Osteoblast (primary cell): ENCODE measurements around the gene CMTM8. TPM values are rescaled to one million over a fixed set of nuclear protein-coding genes. Genes with fewer than 3 reads are reported as not detected.

ENCODE experiments used
- DNase-seq: peaks from one replicate; pipeline ENCODE4 v3.0.0; 2011; ENCODE audit warnings: low spot score, mixed read lengths; ENCODE audit not compliant: insufficient read length; ENCODE audit errors: missing footprints
- H2AFZ ChIP-seq: 2 replicates; pipeline ENCODE4 v1.6.0; 2011; ENCODE audit warnings: mild to moderate bottlenecking, low read length
- H3K27ac ChIP-seq: 2 replicates; pipeline ENCODE4 v1.5.1; 2011; ENCODE audit warnings: mild to moderate bottlenecking, low read depth, low read length, moderate library complexity
- H3K27me3 ChIP-seq: 2 replicates; pipeline ENCODE4 v1.6.0; 2012; ENCODE audit warnings: mild to moderate bottlenecking, control low read depth, inconsistent platforms, low read length, moderate library complexity; ENCODE audit not compliant: insufficient read depth
- H3K36me3 ChIP-seq: 2 replicates; pipeline ENCODE4 v1.5.1; 2011; ENCODE audit warnings: mild to moderate bottlenecking, low read length, control low read depth, moderate library complexity; ENCODE audit not compliant: insufficient read depth
- H3K4me1 ChIP-seq: 2 replicates; pipeline ENCODE4 v1.5.1; 2011; ENCODE audit warnings: mild to moderate bottlenecking, low read length, control low read depth, moderate library complexity; ENCODE audit not compliant: insufficient read depth
- H3K4me2 ChIP-seq: 2 replicates; pipeline ENCODE4 v1.6.0; 2011; ENCODE audit warnings: mild to moderate bottlenecking, low read length; ENCODE audit not compliant: insufficient read depth
- H3K4me3 ChIP-seq: fragments of 200-600 bp; sonication (generic); 3 replicates; pipeline ENCODE4 v1.5.1; 2012; ENCODE audit warnings: mild to moderate bottlenecking, low read length, inconsistent platforms; ENCODE audit not compliant: insufficient read depth
- H3K79me2 ChIP-seq: 2 replicates; pipeline ENCODE4 v1.6.0; 2012; ENCODE audit warnings: mild to moderate bottlenecking, low read length, control low read depth, inconsistent platforms; ENCODE audit not compliant: insufficient read depth
- H3K9me3 ChIP-seq: 2 replicates; pipeline ENCODE4 v1.5.1; 2011; ENCODE audit warnings: low read depth, low read length, control low read depth
- H4K20me1 ChIP-seq: 2 replicates; pipeline ENCODE4 v1.6.0; 2012; ENCODE audit warnings: mild to moderate bottlenecking, low read length, control low read depth; ENCODE audit not compliant: insufficient read depth
- CTCF ChIP-seq: IDR thresholded peaks from 2 replicates; pipeline ENCODE4 v1.5.1; 2011; ENCODE audit warnings: mild to moderate bottlenecking, low read depth, low read length, moderate library complexity; ENCODE audit errors: extremely low read depth
- total RNA-seq: library from RNA; depleted of rRNA; stranded (reverse); fragments of >200 nt; gene quantifications from 2 replicates; pipeline ENCODE4 v1.2.3, GENCODE V29; 2012

The CMTM8 gene
- total RNA-seq, 1 donor, result 1.4 TPM

GRCh38 chr3:32305361-32305876, 66.9 kb downstream of the CMTM8 start:
- no peak for DNase-seq
- no peak overlapping the region for H3K4me3 ChIP-seq
- no peak overlapping the region for H2AFZ ChIP-seq
- no peaks in the 10 kb centered on the region for H3K9me3 ChIP-seq
- no peaks in the 10 kb centered on the region for H3K4me1 ChIP-seq
- H3K4me2 ChIP-seq, result no peak overlapping the region
- no peaks in the 10 kb centered on the region for H3K79me2 ChIP-seq
- H4K20me1 ChIP-seq, result no peaks in the 10 kb centered on the region
- no peaks in the 10 kb centered on the region for H3K27me3 ChIP-seq
- no peak for TF ChIP-seq CTCF
- no peak overlapping the region for H3K27ac ChIP-seq
- no peaks in the 10 kb centered on the region for H3K36me3 ChIP-seq

- no peaks in the 10 kb centered on the region for H3K36me3 ChIP-seq
- no peaks in the 10 kb centered on the region for H4K20me1 ChIP-seq
- H3K4me3 ChIP-seq, result no peak overlapping the region
- DNase-seq, result no peak
- TF ChIP-seq CTCF, result no peak
- no peak overlapping the region for H3K27ac ChIP-seq
- H3K79me2 ChIP-seq, result no peaks in the 10 kb centered on the region
- H3K4me1 ChIP-seq, result no peaks in the 10 kb centered on the region
- no peak overlapping the region for H3K4me2 ChIP-seq
- H3K27me3 ChIP-seq, result peaks cover under 1% of the 10 kb centered on the region
- H2AFZ ChIP-seq, result no peak overlapping the region
- no peaks in the 10 kb centered on the region for H3K9me3 ChIP-seq
These were observed 67.6 kb downstream of the CMTM8 start for GRCh38 chr3:32306072-32306471.

GRCh38 chr3:32307591-32307990, 69.1 kb downstream of the CMTM8 start:
- Histone ChIP-seq H3K4me1 (no peaks in the 10 kb centered on the region), H3K4me2 (no peak overlapping the region), H3K9me3 (no peaks in the 10 kb centered on the region), H2AFZ (no peak overlapping the region), H4K20me1 (no peaks in the 10 kb centered on the region), H3K36me3 (no peaks in the 10 kb centered on the region), H3K4me3 (no peak overlapping the region), H3K27ac (no peak overlapping the region), H3K27me3 (peaks cover 7% of the 10 kb centered on the region), H3K79me2 (no peaks in the 10 kb centered on the region)
- no peak for TF ChIP-seq CTCF
- DNase-seq, result no peak

- peaks cover 7% of the 10 kb centered on the region for H3K27me3 ChIP-seq
- no peak overlapping the region for H3K4me3 ChIP-seq
- no peak for TF ChIP-seq CTCF
- no peaks in the 10 kb centered on the region for H3K79me2 ChIP-seq
- H3K4me1 ChIP-seq, result no peaks in the 10 kb centered on the region
- no peak for DNase-seq
- H2AFZ ChIP-seq, result no peak overlapping the region
- no peaks in the 10 kb centered on the region for H3K9me3 ChIP-seq
- no peaks in the 10 kb centered on the region for H4K20me1 ChIP-seq
- H3K36me3 ChIP-seq, result no peaks in the 10 kb centered on the region
- H3K4me2 ChIP-seq, result no peak overlapping the region
- H3K27ac ChIP-seq, result no peak overlapping the region
These were observed 69.9 kb downstream of the CMTM8 start for GRCh38 chr3:32308378-32308777.
